ENCODE measurements around the gene NAXD. TPM values are rescaled to one million over a fixed set of nuclear protein-coding genes. Genes with fewer than 3 reads are reported as not detected.

The NAXD gene
- total RNA-seq, 4 donors from 2014 or later: 29.5 to 45.3 (median 36.0) TPM

DNA sequence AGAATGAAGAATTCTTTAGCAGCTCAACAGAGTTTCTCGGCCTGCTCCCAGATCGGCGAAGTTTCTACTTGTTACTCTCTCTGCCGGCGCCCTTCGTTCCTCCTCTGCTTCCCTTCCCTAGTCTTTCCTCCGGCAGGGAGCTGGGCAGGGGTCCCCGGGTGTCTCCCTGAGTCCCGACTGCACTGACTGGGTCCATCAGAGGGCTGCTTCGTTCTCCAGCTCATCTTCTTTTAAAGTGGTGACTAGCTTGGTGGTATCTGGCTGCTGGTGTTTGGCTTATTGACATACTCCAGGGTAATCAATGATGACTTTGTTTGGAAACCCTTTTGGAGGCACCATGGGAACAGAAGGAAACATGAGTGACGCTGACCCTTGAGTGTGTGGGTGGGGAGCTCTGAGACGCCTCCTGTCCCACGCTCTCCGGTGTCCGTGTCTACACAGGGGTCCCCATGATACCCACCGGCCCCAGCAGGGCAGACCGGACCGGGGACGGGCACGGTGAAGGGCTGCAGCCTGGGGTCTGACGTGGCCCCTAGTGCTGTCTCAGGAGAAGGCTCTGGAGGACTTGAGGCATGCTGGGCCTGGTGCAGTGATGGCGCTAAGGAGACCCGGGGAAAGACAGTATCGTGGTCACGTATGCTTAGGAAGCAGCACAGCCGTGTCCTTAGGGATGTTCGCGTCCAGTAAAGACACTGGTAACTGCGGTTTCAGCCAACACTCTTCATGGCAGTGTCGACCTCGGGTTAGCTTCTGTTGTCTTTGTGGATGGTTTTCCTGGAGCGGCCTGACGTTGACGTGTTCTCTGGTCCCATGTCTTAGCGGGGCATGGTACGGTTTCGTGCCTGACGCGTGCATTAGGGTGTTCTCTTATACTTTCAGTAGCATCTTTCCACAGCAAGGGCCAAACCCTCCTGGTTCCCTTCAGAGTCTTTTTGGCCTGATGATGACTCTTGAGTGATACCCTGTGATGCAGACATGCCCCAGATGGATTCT lies 23.8 kb downstream of the NAXD start:
- 80 to 82% methylated on average over 16 to 19 of the region's 39 CpGs for WGBS, 2 donors (ENCODE audit: low coverage in 1 of 2)
- H3K27me3 ChIP-seq: no peaks in the 10 kb centered on the region
- TF ChIP-seq EP300 (IDR thresholded peaks at IDR 0.05): no peak
- TF ChIP-seq POLR2A (IDR thresholded peaks at IDR 0.05): no peak
- peak; percentile 5 for TF ChIP-seq POLR2AphosphoS5 (IDR thresholded peaks at IDR 0.05)
- ATAC-seq: no peak
- H3K9me3 ChIP-seq: no peaks in the 10 kb centered on the region
- H3K27ac ChIP-seq: no peak overlapping the region
- no peak overlapping the region for H3K4me3 ChIP-seq
- peaks cover 0 to 100% of the 10 kb centered on the region in 2 donors for H3K36me3 ChIP-seq
- H3K4me1 ChIP-seq: peaks cover 0 to 17% (median 10%) of the 10 kb centered on the region in 3 donors

GRCh38 chr13:110639935-110640334 lies 24.6 kb downstream of the NAXD start:
- ATAC-seq: no peak
- Histone ChIP-seq H3K4me1 (peaks cover 0 to 25% (median 13%) of the 10 kb centered on the region in 3 donors), H3K27ac (peak overlapping the region in 3 of 4 donors; percentile 60 to 63 (median 61)), H3K36me3 (peaks cover 0 to 94% of the 10 kb centered on the region in 2 donors), H3K4me3 (no peak overlapping the region), H3K27me3 (no peaks in the 10 kb centered on the region), H3K9me3 (no peaks in the 10 kb centered on the region)
- TF ChIP-seq, protein P1, sequence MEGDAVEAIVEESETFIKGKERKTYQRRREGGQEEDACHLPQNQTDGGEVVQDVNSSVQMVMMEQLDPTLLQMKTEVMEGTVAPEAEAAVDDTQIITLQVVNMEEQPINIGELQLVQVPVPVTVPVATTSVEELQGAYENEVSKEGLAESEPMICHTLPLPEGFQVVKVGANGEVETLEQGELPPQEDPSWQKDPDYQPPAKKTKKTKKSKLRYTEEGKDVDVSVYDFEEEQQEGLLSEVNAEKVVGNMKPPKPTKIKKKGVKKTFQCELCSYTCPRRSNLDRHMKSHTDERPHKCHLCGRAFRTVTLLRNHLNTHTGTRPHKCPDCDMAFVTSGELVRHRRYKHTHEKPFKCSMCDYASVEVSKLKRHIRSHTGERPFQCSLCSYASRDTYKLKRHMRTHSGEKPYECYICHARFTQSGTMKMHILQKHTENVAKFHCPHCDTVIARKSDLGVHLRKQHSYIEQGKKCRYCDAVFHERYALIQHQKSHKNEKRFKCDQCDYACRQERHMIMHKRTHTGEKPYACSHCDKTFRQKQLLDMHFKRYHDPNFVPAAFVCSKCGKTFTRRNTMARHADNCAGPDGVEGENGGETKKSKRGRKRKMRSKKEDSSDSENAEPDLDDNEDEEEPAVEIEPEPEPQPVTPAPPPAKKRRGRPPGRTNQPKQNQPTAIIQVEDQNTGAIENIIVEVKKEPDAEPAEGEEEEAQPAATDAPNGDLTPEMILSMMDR (IDR thresholded peaks at IDR 0.05): no peak
- no peak for TF ChIP-seq POLR2AphosphoS5 (IDR thresholded peaks at IDR 0.05)
- TF ChIP-seq POLR2A (IDR thresholded peaks at IDR 0.05): no peak
- no peak for TF ChIP-seq EP300 (IDR thresholded peaks at IDR 0.05)
- WGBS, 2 donors (ENCODE audit: low coverage in 1 of 2): 56 to 79% methylated on average over 4 to 5 of the region's 5 CpGs

- Histone ChIP-seq H3K4me3 (no peak overlapping the region), H3K4me1 (peaks cover 0 to 32% (median 15%) of the 10 kb centered on the region in 3 donors), H3K27ac (peak overlapping the region in 3 of 4 donors; percentile 60 to 63 (median 61)), H3K9me3 (no peaks in the 10 kb centered on the region), H3K27me3 (no peaks in the 10 kb centered on the region), H3K36me3 (peaks cover 0 to 94% of the 10 kb centered on the region in 2 donors)
- ATAC-seq: peak; percentile 35
- no CpG with 5 or more reads among the region's 13 CpGs for WGBS, 2 donors (ENCODE audit: low coverage in 1 of 2)
- peak; percentile 45 for TF ChIP-seq POLR2AphosphoS5 (IDR thresholded peaks at IDR 0.05)
- TF ChIP-seq, protein P1 (IDR thresholded peaks at IDR 0.05): no peak
These were observed 25.3 kb downstream of the NAXD start for GRCh38 chr13:110640591-110641029.

DNA sequence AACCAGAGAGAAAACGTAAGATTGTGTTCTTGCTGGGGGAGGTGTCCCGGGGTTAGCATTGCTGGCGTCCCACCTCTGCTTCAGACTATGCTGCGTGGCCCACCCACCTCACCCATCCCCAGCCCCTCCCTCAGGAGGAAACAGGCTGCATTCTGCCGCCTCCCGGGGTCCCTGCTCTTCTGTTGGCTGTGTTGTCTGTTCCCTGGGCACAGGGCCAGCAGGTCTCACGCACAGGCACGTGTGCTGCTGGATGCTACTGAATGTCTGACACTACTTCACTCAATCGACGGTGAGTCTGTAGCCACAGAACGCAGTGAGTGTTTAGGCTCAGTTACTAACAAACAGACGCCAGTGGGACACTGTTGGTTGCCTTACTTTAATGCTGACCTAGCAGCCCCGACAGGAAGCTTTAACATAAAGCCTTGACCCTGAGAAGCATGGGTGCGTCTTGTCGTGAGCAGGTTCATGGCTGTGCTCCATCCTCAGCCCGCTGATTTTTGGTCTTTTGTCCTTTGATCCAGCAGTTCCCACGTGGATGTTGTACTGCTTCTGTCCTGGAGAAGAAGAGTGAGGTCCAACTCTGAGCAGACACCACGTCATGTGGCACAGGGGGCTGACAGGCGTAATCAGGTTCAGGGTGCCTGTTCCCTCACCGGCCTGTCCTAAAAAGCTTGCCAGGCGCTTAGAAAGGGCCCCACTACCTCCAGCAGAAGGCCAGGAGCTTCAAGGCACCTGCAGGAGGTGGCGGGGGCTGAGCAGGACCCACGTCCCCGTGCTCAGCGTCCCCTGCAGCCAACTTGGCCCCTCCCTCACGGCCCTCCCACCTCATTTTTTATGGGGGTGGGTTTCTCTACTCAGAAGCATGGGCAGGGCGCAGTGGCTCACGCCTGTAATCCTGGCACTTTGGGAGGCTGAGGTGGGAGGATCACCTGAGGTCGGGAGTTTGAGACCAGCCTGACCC lies 26.0 kb downstream of the NAXD start:
- no peak for ATAC-seq
- no peaks in the 10 kb centered on the region for H3K27me3 ChIP-seq
- H3K27ac ChIP-seq: peak overlapping the region in 3 of 4 donors; percentile 60 to 63 (median 61)

More for the DNA sequence above, 26.0 kb downstream of the NAXD start:
- Histone ChIP-seq H3K4me3 (no peak overlapping the region), H3K36me3 (peaks cover 0 to 90% of the 10 kb centered on the region in 2 donors), H3K9me3 (no peaks in the 10 kb centered on the region), H3K4me1 (peaks cover 0 to 33% (median 15%) of the 10 kb centered on the region in 3 donors)
- 54 to 68% methylated on average over 4 to 9 of the region's 29 CpGs for WGBS, 2 donors (ENCODE audit: low coverage in 1 of 2)
- TF ChIP-seq, protein P1 (IDR thresholded peaks at IDR 0.05): no peak
- TF ChIP-seq EP300 (IDR thresholded peaks at IDR 0.05): no peak
- no peak for TF ChIP-seq POLR2A (IDR thresholded peaks at IDR 0.05)
- no peak for TF ChIP-seq POLR2AphosphoS5 (IDR thresholded peaks at IDR 0.05)

All from gastroesophageal sphincter (tissue), 4 donors.